GM23338 (cell line): ENCODE measurements around the gene MCC. TPM values are rescaled to one million over a fixed set of nuclear protein-coding genes. Genes with fewer than 3 reads are reported as not detected.

Experiments used
- ATAC-seq: fragments of 200-7000 bp; cut with Tn5 transposase; 3 replicates; pipeline ENCODE4 v1.9.1; 2020
- DNase-seq: peaks from one replicate; pipeline ENCODE4 v3.0.0-alpha.2; 2015; ENCODE audit warnings: low spot score
- H2AFZ ChIP-seq: fragments of 200-600 bp; sonication (generic); 2 replicates; pipeline ENCODE4 v1.8.0; 2016; ENCODE audit warnings: antibody characterized with exemption, mild to moderate bottlenecking, moderate library complexity
- H3F3A ChIP-seq: fragments of 200-600 bp; sonication (generic); replicated peaks from 2 replicates; pipeline ENCODE4 v1.8.0; 2017; ENCODE audit warnings: antibody characterized with exemption, mixed run types, low read depth
- H3K27ac ChIP-seq: fragments of 200-600 bp; sonication (generic); 2 replicates; pipeline ENCODE4 v1.6.1; 2016; ENCODE audit warnings: low read depth
- H3K27me3 ChIP-seq: fragments of 200-600 bp; sonication (generic); 2 replicates; pipeline ENCODE4 v1.8.0; 2016; ENCODE audit warnings: mild to moderate bottlenecking, mixed run types, moderate library complexity; ENCODE audit not compliant: insufficient read depth
- H3K36me3 ChIP-seq: fragments of 200-600 bp; sonication (generic); 2 replicates; pipeline ENCODE4 v1.8.0; 2016; ENCODE audit warnings: mild to moderate bottlenecking; ENCODE audit not compliant: insufficient read depth
- H3K4me1 ChIP-seq: fragments of 200-600 bp; sonication (generic); 2 replicates; pipeline ENCODE4 v1.8.0; 2016; ENCODE audit warnings: mild to moderate bottlenecking, moderate library complexity; ENCODE audit not compliant: insufficient read depth
- H3K4me2 ChIP-seq: fragments of 200-600 bp; sonication (generic); 2 replicates; pipeline ENCODE4 v1.7.1; 2017; ENCODE audit warnings: mixed run types
- H3K4me3 ChIP-seq: fragments of 200-600 bp; sonication (generic); 2 replicates; pipeline ENCODE4 v1.6.1; 2016; ENCODE audit warnings: mixed run types
- H3K79me2 ChIP-seq: fragments of 200-600 bp; sonication (generic); replicated peaks from 2 replicates; pipeline ENCODE4 v1.8.0; 2017; ENCODE audit warnings: mild to moderate bottlenecking; ENCODE audit not compliant: insufficient read depth
- H3K9me2 ChIP-seq: fragments of 200-600 bp; sonication (generic); 2 replicates; pipeline ENCODE4 v1.8.0; 2017; ENCODE audit not compliant: insufficient read depth
- H4K20me1 ChIP-seq: fragments of 200-600 bp; sonication (generic); replicated peaks from 2 replicates; pipeline ENCODE4 v1.8.0; 2017; ENCODE audit warnings: mild to moderate bottlenecking; ENCODE audit not compliant: insufficient read depth
- H3K27ac Mint-ChIP-seq: 2 replicates; pipeline ENCODE4 v1.8.0; 2020; ENCODE audit warnings: inconsistent platforms, mild to moderate bottlenecking, moderate library complexity, mixed read lengths
- H3K27me3 Mint-ChIP-seq: 3 replicates; pipeline ENCODE4 v1.8.0; 2022; ENCODE audit warnings: low read depth, mild to moderate bottlenecking, moderate library complexity, mixed read lengths, inconsistent platforms; ENCODE audit not compliant: insufficient read depth, poor library complexity
- H3K36me3 Mint-ChIP-seq: 3 replicates; pipeline ENCODE4 v1.8.0; 2021; ENCODE audit warnings: low read depth, mild to moderate bottlenecking, inconsistent platforms, moderate library complexity, mixed read lengths
- H3K4me1 Mint-ChIP-seq: 3 replicates; pipeline ENCODE4 v1.8.0; 2020; ENCODE audit warnings: mild to moderate bottlenecking, inconsistent platforms, mixed read lengths
- H3K4me3 Mint-ChIP-seq: 3 replicates; pipeline ENCODE4 v1.8.0; 2021; ENCODE audit warnings: moderate library complexity, mild to moderate bottlenecking, inconsistent platforms, mixed read lengths
- H3K9me3 Mint-ChIP-seq: 3 replicates; pipeline ENCODE4 v1.8.0; 2020; ENCODE audit warnings: moderate library complexity, mild to moderate bottlenecking, inconsistent platforms, mixed read lengths
- CREB1 ChIP-seq: fragments of 250-450 bp; sonication (Bioruptor Pico); IDR thresholded peaks from 2 replicates; pipeline ENCODE4 v1.5.0; 2020; ENCODE audit warnings: low read depth, mild to moderate bottlenecking, moderate library complexity
- EZH2 ChIP-seq: fragments of 200-600 bp; sonication (generic); IDR thresholded peaks from one replicate; pipeline ENCODE4 v1.8.0; 2017; ENCODE audit warnings: antibody characterized with exemption, mild to moderate bottlenecking, low read depth; ENCODE audit not compliant: unreplicated experiment
- EZH2phosphoT487 ChIP-seq: fragments of 200-600 bp; sonication (generic); IDR thresholded peaks from one replicate; pipeline ENCODE4 v1.8.1; 2018; ENCODE audit warnings: antibody characterized with exemption; ENCODE audit not compliant: unreplicated experiment
- JUNB ChIP-seq: IDR thresholded peaks from one replicate; pipeline ENCODE4 v1.6.1; 2016; ENCODE audit warnings: antibody characterized with exemption; ENCODE audit not compliant: unreplicated experiment
- REST ChIP-seq: IDR thresholded peaks from one replicate; pipeline ENCODE4 v1.6.1; 2018; ENCODE audit warnings: antibody characterized with exemption; ENCODE audit not compliant: unreplicated experiment
- ZNF114 ChIP-seq: fragments of 250-450 bp; sonication (Bioruptor Pico); IDR thresholded peaks from 2 replicates; pipeline ENCODE4 v1.5.0; 2020; ENCODE audit warnings: mild to moderate bottlenecking, moderate library complexity
- ZNF331 ChIP-seq: fragments of 250-450 bp; sonication (Bioruptor Pico); IDR thresholded peaks from 2 replicates; pipeline ENCODE4 v1.5.0; 2020; ENCODE audit warnings: low read depth, mild to moderate bottlenecking, moderate library complexity
- ZNF462 ChIP-seq: fragments of 250-450 bp; sonication (Bioruptor Pico); IDR thresholded peaks from 2 replicates; pipeline ENCODE4 v1.5.0; 2020; ENCODE audit warnings: mild to moderate bottlenecking, moderate library complexity
- polyA plus RNA-seq: library from polyadenylated mRNA; unstranded; fragments of >200 nt; fragmentation: Nextera tagmentation; extraction: Ambion mirVana; gene quantifications from 2 replicates; pipeline ENCODE4 v1.2.1, GENCODE V29; 2016
- total RNA-seq: library from RNA; depleted of rRNA; stranded (reverse); fragments of >200 nt; shearing (Covaris generic); gene quantifications from 2 replicates; pipeline ENCODE4 v1.2.3, GENCODE V29; 2014

MCC gene
- total and polyA plus RNA-seq, 2 experiments from 2014 or later, result 3.8 to 10.1 TPM

- no peak for TF ChIP-seq ZNF462 (CRISPR knock-in tag)
Measured at GRCh38 chr5:113508756-113509155, 20.5 kb upstream of the MCC start (continued).

- Histone ChIP-seq H3K9me2 (no peaks in the 10 kb centered on the region), H3K27me3 (no peaks in the 10 kb centered on the region), H3K27ac (no peak overlapping the region), H4K20me1 (no peaks in the 10 kb centered on the region), H3K4me3 (no peak overlapping the region), H3K4me2 (no peak overlapping the region), H3K4me1 (no peaks in the 10 kb centered on the region), H3K36me3 (no peaks in the 10 kb centered on the region), H3K79me2 (no peaks in the 10 kb centered on the region), H3F3A (no peaks in the 10 kb centered on the region), H2AFZ (no peak overlapping the region)
- no peak overlapping the region for H3K4me3 Mint-ChIP-seq
- DNase-seq, result no peak
- H3K27me3 Mint-ChIP-seq, result peaks cover 2% of the 10 kb centered on the region
- no peak for ATAC-seq
- no peaks in the 10 kb centered on the region for H3K36me3 Mint-ChIP-seq
- no peaks in the 10 kb centered on the region for H3K4me1 Mint-ChIP-seq
- no peaks in the 10 kb centered on the region for H3K9me3 Mint-ChIP-seq
- H3K27ac Mint-ChIP-seq, result no peak overlapping the region
- TF ChIP-seq CREB1, result no peak
- no peak for TF ChIP-seq JUNB
- no peak for TF ChIP-seq EZH2phosphoT487
- no peak for TF ChIP-seq ZNF331
- no peak for TF ChIP-seq REST
- TF ChIP-seq ZNF114 (CRISPR knock-in tag), result no peak
- TF ChIP-seq EZH2, result no peak
Measured at GRCh38 chr5:113507601-113508000, 19.3 kb upstream of the MCC start.
